ENCODE results near the gene INPP5F. TPM values are rescaled to one million over a fixed set of nuclear protein-coding genes. Genes with fewer than 3 reads are reported as not detected.

Gene INPP5F
- total RNA-seq, 6 experiments from 2014 or later, result 8.7 to 12.8 (median 12.5) TPM

- no peak overlapping the region for H3K27ac Mint-ChIP-seq
- no peak overlapping the region for H3K4me3 Mint-ChIP-seq
Observed at GRCh38 chr10:119689016-119689580, 36.8 kb upstream of the INPP5F start.

GRCh38 chr10:119691726-119692125 is 34.1 kb upstream of the INPP5F start:
- Mint-ChIP-seq H3K27me3 (ENCODE audit: insufficient read depth) (peaks cover 14% of the 10 kb centered on the region), H3K36me3 (ENCODE audit: low read depth) (no peaks in the 10 kb centered on the region; the same call in 1 of the 2 replicates), H3K9me3 (0 out of 2 replicates have a peak, but pooled peaks cover 4% of the 10 kb centered on the region), H3K27ac (no peak overlapping the region), H3K4me3 (no peak overlapping the region), H3K4me1 (ENCODE audit: low read depth) (peaks cover 18% of the 10 kb centered on the region)
- DNase-seq, result no peak
- no peak for TF ChIP-seq CTCF (IDR thresholded peaks at IDR 0.05)

More at GRCh38 chr10:119689016-119689580, 36.8 kb upstream of the INPP5F start:
- DNase-seq, result no peak
- H3K36me3 Mint-ChIP-seq (ENCODE audit: low read depth), result no peaks in the 10 kb centered on the region; the same call in 1 of the 2 replicates
- no peak for TF ChIP-seq CTCF (IDR thresholded peaks at IDR 0.05)
- H3K4me1 Mint-ChIP-seq (ENCODE audit: low read depth), result peaks cover 24% of the 10 kb centered on the region
- no peaks in the 10 kb centered on the region for H3K9me3 Mint-ChIP-seq
- H3K27me3 Mint-ChIP-seq (ENCODE audit: insufficient read depth), result peaks cover 6% of the 10 kb centered on the region

DNA sequence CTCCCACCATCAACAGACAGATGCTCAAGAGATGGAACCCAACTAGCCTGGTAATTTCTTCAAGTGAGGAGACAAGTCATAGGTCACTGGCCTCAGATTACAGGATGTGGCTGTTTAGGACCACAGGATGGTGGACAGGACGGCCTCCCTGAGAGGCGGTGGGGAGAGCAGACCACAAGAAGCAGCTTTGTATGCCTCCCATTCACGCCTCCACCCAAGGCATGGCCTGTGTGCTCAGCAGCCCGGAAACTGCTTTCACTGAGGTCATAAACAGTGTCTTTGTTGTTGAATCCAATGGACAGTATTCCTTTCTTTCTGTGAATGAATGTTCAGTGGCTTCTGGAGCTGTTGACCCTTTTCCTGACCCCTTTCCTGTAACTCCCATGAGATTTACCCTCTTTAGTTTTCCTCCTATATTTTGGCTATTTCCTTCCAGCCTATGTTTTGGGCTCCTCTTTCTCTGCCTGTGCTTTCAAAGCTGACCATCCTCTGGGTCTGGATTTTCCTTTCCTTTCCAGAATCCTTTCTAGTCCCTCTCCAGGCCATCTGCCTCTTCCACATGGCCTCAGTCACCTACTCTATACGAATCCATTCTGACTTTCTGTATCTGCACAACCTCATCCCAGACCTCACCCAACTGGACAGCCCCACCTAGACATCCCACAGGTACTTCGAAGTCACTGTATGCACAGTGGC is 32.4 kb upstream of the INPP5F start:
- no peak for TF ChIP-seq CTCF (IDR thresholded peaks at IDR 0.05)
- Mint-ChIP-seq H3K27me3 (ENCODE audit: insufficient read depth) (peaks cover 13% of the 10 kb centered on the region), H3K27ac (no peak overlapping the region), H3K4me1 (ENCODE audit: low read depth) (peaks cover 1% of the 10 kb centered on the region), H3K4me3 (no peak overlapping the region), H3K36me3 (ENCODE audit: low read depth) (no peaks in the 10 kb centered on the region; the same call in 1 of the 2 replicates), H3K9me3 (0 out of 2 replicates have a peak, but pooled peaks cover 4% of the 10 kb centered on the region)
- DNase-seq, result no peak

GRCh38 chr10:119694608-119695007 is 31.2 kb upstream of the INPP5F start:
- Mint-ChIP-seq H3K4me3 (no peak overlapping the region), H3K27ac (no peak overlapping the region), H3K9me3 (0 out of 2 replicates have a peak, but pooled peaks cover 4% of the 10 kb centered on the region), H3K4me1 (ENCODE audit: low read depth) (no peaks in the 10 kb centered on the region), H3K27me3 (ENCODE audit: insufficient read depth) (peaks cover 11% of the 10 kb centered on the region), H3K36me3 (ENCODE audit: low read depth) (no peaks in the 10 kb centered on the region)
- DNase-seq, result no peak
- no peak for TF ChIP-seq CTCF (IDR thresholded peaks at IDR 0.05)

- H3K4me1 Mint-ChIP-seq (ENCODE audit: low read depth), result peaks cover 22% of the 10 kb centered on the region
- no peak overlapping the region for H3K4me3 Mint-ChIP-seq
- H3K27me3 Mint-ChIP-seq (ENCODE audit: insufficient read depth), result peaks cover 2% of the 10 kb centered on the region
- H3K9me3 Mint-ChIP-seq, result 0 out of 2 replicates have a peak, but pooled peaks cover 4% of the 10 kb centered on the region
- H3K27ac Mint-ChIP-seq, result no peak overlapping the region
- no peaks in the 10 kb centered on the region for H3K36me3 Mint-ChIP-seq (ENCODE audit: low read depth)
- no peak for TF ChIP-seq CTCF (IDR thresholded peaks at IDR 0.05)
- DNase-seq, result no peak
Observed at GRCh38 chr10:119700321-119700954, 25.4 kb upstream of the INPP5F start.

All from HFFc6 (cell line).